GM18868 (cell line): ENCODE measurements around the gene FARS2.
A peak's percentile ranks its signal among the peaks of the same experiment; 100 is the strongest.

ENCODE experiments used
- ATAC-seq: cut with Tn5 transposase; IDR thresholded peaks from one replicate; pipeline ENCODE4 v1.9.1; 2021; ENCODE audit warnings: mild to moderate bottlenecking, moderate library complexity; ENCODE audit not compliant: unreplicated experiment

FARS2 gene

GRCh38 chr6:5365436-5366195 is 104.3 kb downstream of the FARS2 start:
- no peak for ATAC-seq

GRCh38 chr6:5366941-5367340 is 105.6 kb downstream of the FARS2 start:
- no peak for ATAC-seq

- ATAC-seq = no peak
These were observed 106.2 kb downstream of the FARS2 start for GRCh38 chr6:5367510-5367909.

GRCh38 chr6:5373430-5373829 is 112.1 kb downstream of the FARS2 start:
- ATAC-seq = no peak

- ATAC-seq = no peak
These were observed 117.0 kb downstream of the FARS2 start for GRCh38 chr6:5378331-5378730.

- ATAC-seq = no peak
These were observed 118.4 kb downstream of the FARS2 start for GRCh38 chr6:5379647-5380242.

GRCh38 chr6:5383856-5384255 is 122.5 kb downstream of the FARS2 start:
- no peak for ATAC-seq

GRCh38 chr6:5384276-5384675 is 123.0 kb downstream of the FARS2 start:
- ATAC-seq = no peak

GRCh38 chr6:5388326-5388725 is 127.0 kb downstream of the FARS2 start:
- ATAC-seq = no peak

- no peak for ATAC-seq
These were observed 127.9 kb downstream of the FARS2 start for GRCh38 chr6:5389086-5389745.

- ATAC-seq = no peak
These were observed 128.9 kb downstream of the FARS2 start for GRCh38 chr6:5390177-5390576.

- no peak for ATAC-seq
These were observed 133.0 kb downstream of the FARS2 start for GRCh38 chr6:5394280-5394679.

GRCh38 chr6:5395719-5396118 is 134.4 kb downstream of the FARS2 start:
- ATAC-seq = no peak

- peak; percentile 69 for ATAC-seq
These were observed 137.2 kb downstream of the FARS2 start for GRCh38 chr6:5398530-5398929.

- no peak for ATAC-seq
These were observed 138.1 kb downstream of the FARS2 start for GRCh38 chr6:5399391-5399790.

GRCh38 chr6:5401845-5402738 is 140.8 kb downstream of the FARS2 start:
- no peak for ATAC-seq

- ATAC-seq = no peak
These were observed 141.8 kb downstream of the FARS2 start for GRCh38 chr6:5403076-5403475.

- no peak for ATAC-seq
These were observed 142.3 kb downstream of the FARS2 start for GRCh38 chr6:5403609-5404008.

GRCh38 chr6:5405976-5406375 is 144.7 kb downstream of the FARS2 start:
- no peak for ATAC-seq

GRCh38 chr6:5411414-5411813 is 150.1 kb downstream of the FARS2 start:
- ATAC-seq = no peak

- no peak for ATAC-seq
These were observed 150.7 kb downstream of the FARS2 start for GRCh38 chr6:5412017-5412416.
